PFSK-1 (cell line): ENCODE results near the gene PLCH2.

Experiments
- FOXP2 ChIP-seq: optimal IDR thresholded peaks from 2 replicates; pipeline ENCODE3; 2011; ENCODE audit warnings: borderline replicate concordance, control low read depth, inconsistent platforms; ENCODE audit not compliant: insufficient read depth; ENCODE audit errors: extremely low read length, extremely low read depth
- POLR2AphosphoS5 ChIP-seq: IDR thresholded peaks from 2 replicates; pipeline ENCODE4 v1.6.1; 2012; ENCODE audit warnings: low read depth, mild to moderate bottlenecking, control low read depth, low read length, moderate library complexity
- REST ChIP-seq, 2 experiments: IDR thresholded peaks; 2 replicates each; pipeline versions ENCODE4 v1.6.1 to v1.8.0; 2011 to 2012; ENCODE audit warnings: low read depth in 2 of 2, low read length in 2 of 2, control low read depth in 1 of 2, inconsistent platforms in 1 of 2, mild to moderate bottlenecking in 1 of 2, moderate library complexity in 1 of 2; ENCODE audit not compliant: insufficient read depth in 1 of 2
- SIN3A ChIP-seq: IDR thresholded peaks from 2 replicates; pipeline ENCODE4 v1.6.1; 2012; ENCODE audit warnings: mild to moderate bottlenecking, low read length, moderate library complexity, borderline replicate concordance; ENCODE audit not compliant: insufficient read depth
- TAF1 ChIP-seq: IDR thresholded peaks from 2 replicates; pipeline ENCODE4 v1.6.1; 2012; ENCODE audit warnings: low read length, control low read depth, borderline replicate concordance; ENCODE audit not compliant: insufficient read depth

Gene PLCH2

GRCh38 chr1:2452932-2453315 is 23.2 kb upstream of the PLCH2 start:
- TF ChIP-seq REST (IDR thresholded peaks at IDR 0.05; ENCODE audit: insufficient read depth in 1 of 2, low read depth in 2 of 2, low read length in 2 of 2) (no peak), FOXP2 (no peak)

- TF ChIP-seq FOXP2 (no peak), SIN3A (no peak)
Measured at GRCh38 chr1:2454227-2454626, 21.9 kb upstream of the PLCH2 start.

DNA sequence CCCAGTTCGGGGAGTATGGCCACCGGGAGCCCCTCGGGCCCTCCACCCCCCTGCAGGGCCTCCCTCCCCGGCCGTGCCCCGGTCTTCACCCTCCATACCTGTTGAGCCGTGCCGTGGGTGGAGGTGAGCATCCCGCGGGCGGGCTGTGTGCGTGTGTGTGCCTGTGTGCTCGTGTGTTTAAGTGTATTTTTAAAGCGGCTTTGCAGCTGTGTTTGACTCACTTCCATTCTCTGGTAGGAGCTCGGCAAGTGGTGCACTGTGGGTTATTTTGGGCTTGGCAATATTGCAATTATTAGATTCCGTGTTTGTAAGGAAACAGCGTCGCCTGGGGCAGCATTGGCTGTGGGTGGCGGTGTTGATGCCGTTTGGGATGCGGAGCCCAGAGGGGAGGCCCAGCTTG is 20.3 kb upstream of the PLCH2 start:
- TF ChIP-seq FOXP2 (no peak), REST (IDR thresholded peaks at IDR 0.05; ENCODE audit: insufficient read depth in 1 of 2, low read depth in 2 of 2, low read length in 2 of 2) (no peak), SIN3A (no peak), TAF1 (no peak), POLR2AphosphoS5 (no peak)

DNA sequence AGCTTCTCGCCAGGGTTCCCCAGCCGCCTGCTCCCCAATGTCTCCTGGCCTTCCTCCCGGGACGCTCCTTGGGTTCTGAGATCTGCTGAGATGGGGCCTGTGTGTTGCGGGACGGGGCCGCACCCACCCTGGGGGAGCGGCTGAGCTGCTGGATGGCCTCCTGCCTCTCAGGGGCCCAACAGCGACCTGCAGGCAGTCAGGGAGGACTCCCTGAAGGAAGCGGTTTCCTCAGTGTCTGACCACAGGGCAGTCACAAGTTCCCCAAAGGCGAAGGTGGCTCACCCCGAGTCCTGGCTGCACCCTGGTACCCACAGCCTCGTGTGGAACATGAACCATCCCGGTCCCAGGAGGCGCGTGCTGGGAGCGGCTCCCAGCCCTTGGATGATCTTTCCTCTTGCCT is 18.6 kb upstream of the PLCH2 start:
- TF ChIP-seq REST (IDR thresholded peaks at IDR 0.05; ENCODE audit: insufficient read depth in 1 of 2, low read depth in 2 of 2, low read length in 2 of 2) (no peak), POLR2AphosphoS5 (no peak), SIN3A (no peak), FOXP2 (no peak), TAF1 (no peak)

- TF ChIP-seq SIN3A (no peak), FOXP2 (no peak), POLR2AphosphoS5 (no peak)
Measured at GRCh38 chr1:2458687-2459086, 17.4 kb upstream of the PLCH2 start.

- peak; percentile 74 to 83 for TF ChIP-seq REST (IDR thresholded peaks at IDR 0.05; ENCODE audit: insufficient read depth in 1 of 2, low read depth in 2 of 2, low read length in 2 of 2)
- no peak for TF ChIP-seq TAF1
Measured at GRCh38 chr1:2459757-2460156, 16.3 kb upstream of the PLCH2 start.
